ENCODE results near the gene NFAT5.
"Not testable (repeated sequence)": the region's sequence is repeated elsewhere in the genome, so short reads cannot be mapped to it uniquely, and the experiment has no call there.

The NFAT5 gene

DNA sequence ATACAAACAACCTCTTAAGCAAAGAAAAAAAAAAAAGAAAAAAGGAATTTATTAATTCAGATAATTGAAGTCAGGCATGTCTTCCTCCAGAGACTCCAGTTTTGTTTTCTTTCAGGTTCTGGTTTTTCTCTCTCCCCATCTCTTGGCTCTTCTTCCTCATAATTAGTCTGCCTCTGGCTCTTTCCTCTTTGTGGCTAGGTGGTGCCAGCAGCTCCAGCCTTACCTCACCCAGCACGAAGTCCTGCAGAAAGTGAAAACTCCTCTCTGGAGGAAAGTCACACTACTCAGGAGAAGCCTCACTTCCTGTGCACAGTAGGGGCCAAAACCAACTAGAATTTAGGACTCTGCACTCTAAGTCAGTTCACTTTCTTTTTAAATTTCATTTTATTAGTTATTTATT lies 10.3 kb upstream of the NFAT5 start:
- no peak for DNase-seq (ENCODE audit: low spot score)

GRCh38 chr16:69555867-69556266 lies 9.9 kb upstream of the NFAT5 start:
- no peak for DNase-seq (ENCODE audit: low spot score)

GRCh38 chr16:69559164-69559563 lies 6.6 kb upstream of the NFAT5 start:
- no peak for DNase-seq (ENCODE audit: low spot score)

DNA sequence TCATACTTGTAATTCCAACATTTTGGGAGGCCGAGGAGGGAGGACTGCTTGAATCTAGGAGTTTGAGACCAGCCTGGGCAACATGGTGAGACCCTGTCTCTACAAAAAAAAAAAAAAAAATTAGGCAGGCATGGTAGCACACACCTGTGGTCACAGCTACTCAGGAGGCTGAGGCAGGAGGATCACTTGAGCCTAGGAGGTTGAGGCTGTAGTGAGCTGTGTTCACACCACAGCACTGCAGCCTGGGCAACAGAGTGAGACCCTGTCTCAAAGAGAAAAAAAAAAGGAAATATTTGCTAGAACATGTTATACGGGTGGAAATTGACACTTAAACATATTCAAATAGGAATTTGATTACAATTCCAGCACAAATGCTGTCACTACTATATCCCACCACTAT lies 4.4 kb upstream of the NFAT5 start:
- DNase-seq (ENCODE audit: low spot score) = not testable (repeated sequence)

GRCh38 chr16:69561901-69562300 lies 3.9 kb upstream of the NFAT5 start:
- no peak for DNase-seq (ENCODE audit: low spot score)

GRCh38 chr16:69562813-69563212 lies 3.0 kb upstream of the NFAT5 start:
- no peak for DNase-seq (ENCODE audit: low spot score)

DNA sequence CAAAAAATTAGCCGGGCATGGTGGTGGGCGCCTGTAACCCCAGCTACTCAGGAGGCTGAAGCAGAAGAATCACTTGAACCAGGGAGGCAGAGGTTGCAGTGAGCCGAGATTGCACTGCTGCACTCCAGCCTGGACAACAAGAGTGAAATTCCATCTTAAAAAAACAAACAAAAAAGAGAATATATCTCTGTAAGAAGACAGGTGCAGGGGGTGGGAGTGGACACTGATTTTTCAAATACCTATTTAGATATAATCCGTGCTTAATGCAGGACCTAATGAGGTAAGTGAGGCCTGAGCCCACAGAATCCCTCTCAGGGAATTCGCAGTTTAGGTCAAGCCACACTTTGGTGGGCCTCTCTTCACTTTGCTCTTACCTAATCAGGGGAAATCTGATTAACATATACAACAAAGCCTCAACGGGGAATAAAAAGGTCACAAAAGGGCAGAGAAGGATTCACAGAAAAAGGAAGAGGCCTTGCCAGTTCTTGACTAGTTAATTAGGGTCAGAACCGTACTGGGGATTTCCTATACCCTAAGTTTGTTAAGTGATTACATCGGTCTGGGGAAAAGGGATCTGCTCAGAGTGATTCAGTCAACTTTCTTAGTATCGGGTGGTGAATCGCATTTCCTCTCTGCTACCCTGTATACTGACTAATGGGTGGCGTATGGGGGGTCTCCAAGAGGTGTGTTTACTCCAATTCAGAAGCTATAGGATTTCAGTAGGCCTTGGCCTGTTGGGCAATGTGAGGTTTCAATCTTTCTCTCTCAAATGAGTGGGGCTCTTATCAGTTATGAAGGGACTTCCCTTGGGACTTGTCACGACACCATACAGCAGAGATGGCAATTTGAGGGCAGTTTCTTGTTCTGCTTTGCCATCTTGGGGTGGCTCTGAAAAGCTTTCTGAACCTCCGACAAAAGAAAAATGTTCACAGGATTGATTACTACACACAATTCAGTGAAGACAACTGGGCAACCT lies 1.9 kb upstream of the NFAT5 start:
- no peak for DNase-seq (ENCODE audit: low spot score)

DNA sequence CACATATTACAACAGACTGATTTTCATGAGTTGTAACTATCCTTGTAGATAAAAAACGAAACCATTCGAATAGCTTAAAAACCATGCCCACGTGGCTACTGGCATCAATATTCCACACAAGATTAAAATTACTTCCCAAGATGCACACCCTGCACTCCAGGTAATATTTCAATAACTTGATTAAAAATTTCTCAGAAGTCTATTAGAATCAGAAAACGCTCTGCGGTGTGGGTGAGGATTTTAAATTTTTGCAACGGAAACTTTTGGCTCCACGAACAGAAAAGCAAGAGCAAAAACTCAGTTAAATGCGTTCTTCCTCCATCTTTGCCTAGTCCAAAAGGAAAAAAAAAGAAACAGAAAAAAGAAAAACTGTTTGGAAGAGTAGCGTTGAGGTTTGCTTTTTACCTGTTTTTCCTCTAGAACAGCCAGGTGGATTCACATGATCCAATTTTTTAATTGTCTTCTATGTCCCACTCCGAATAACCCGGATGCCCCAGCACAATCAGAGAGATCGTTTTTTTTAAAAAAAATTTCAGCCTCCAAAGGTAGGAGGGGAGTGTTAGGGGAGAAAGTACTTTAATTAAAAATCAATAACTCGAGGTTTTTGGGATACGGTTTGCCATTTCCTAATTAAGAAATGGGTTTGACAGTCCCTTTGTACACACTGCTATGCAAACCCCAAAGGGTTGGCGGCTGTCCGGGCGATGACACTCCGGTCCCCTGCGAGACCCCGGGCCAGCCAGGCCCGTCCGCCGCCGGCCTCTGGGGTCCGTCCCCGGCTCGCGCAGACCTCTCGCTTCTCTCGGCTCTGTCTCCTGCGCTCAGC lies 708 bp upstream of the NFAT5 start:
- DNase-seq (ENCODE audit: low spot score) = peak; percentile 11

GRCh38 chr16:69566240-69566980 lies 644 bp downstream of the NFAT5 start:
- no peak for DNase-seq (ENCODE audit: low spot score)

- peak; percentile 52 for DNase-seq (ENCODE audit: low spot score)
Measured at GRCh38 chr16:69566981-69567680, 1.4 kb downstream of the NFAT5 start.

DNA sequence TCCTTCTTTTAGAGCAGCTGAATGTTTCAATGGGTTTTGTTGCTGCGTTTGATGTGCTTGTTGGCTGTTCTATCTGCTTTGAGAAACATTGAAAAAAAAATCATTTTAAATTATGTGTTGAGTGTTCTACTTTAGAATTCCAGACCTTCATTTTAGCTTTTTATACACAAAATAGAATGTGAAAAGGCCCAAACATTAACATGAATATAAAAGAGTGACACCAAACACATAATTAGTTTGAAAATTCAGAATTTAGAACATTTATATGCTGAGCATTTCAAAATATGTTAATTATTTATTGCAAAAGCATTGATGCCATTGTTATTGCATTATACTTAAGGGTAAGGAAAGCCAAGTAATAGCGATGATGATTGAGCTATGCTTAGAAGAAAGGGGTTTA lies 2.9 kb downstream of the NFAT5 start:
- DNase-seq (ENCODE audit: low spot score) = no peak

GRCh38 chr16:69578771-69579170 lies 13.0 kb downstream of the NFAT5 start:
- DNase-seq (ENCODE audit: low spot score) = not testable (repeated sequence)

GRCh38 chr16:69579783-69580481 lies 14.2 kb downstream of the NFAT5 start:
- DNase-seq (ENCODE audit: low spot score) = no peak

DNA sequence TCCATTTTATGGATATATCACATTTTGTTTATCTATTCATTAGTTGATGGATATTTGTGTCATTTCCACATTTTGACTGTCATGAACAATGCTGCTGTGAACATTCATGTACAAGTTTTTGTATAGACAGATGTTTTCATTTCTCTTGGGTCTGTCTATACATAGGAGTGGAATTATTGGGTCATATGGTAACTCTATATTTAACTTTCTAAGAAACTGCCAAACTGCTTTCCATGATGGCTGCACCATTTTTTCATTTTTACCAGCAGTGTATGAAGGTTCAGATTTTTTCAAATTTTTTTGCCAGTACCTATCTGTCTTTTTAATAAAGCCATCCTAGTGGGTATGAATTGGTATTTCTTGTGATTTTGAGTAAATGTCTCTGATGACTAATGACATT lies 15.5 kb downstream of the NFAT5 start:
- no peak for DNase-seq (ENCODE audit: low spot score)

- not testable (repeated sequence) for DNase-seq (ENCODE audit: low spot score)
Measured at GRCh38 chr16:69584493-69584892, 18.7 kb downstream of the NFAT5 start.

GRCh38 chr16:69589434-69590269 lies 23.9 kb downstream of the NFAT5 start:
- DNase-seq (ENCODE audit: low spot score) = no peak

DNA sequence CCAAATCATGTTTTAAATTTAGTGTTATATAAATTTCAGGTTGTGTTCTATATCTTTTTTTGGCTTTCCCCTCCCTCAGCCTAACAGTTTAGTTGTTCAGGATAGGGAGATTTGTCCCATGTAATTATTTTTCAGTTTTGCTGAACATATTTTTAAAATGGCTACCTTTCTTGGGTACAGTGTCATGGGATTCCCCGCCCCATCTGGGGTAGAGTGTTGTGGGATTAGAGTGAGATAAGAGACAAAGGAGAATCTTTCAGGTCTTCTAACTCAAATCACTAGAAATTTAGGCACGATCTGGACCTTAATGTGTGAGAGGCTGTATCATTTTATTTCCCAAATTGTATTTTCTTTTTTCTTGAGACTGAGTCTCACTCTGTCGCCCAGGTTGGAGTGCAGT lies 24.8 kb downstream of the NFAT5 start:
- DNase-seq (ENCODE audit: low spot score) = no peak

DNA sequence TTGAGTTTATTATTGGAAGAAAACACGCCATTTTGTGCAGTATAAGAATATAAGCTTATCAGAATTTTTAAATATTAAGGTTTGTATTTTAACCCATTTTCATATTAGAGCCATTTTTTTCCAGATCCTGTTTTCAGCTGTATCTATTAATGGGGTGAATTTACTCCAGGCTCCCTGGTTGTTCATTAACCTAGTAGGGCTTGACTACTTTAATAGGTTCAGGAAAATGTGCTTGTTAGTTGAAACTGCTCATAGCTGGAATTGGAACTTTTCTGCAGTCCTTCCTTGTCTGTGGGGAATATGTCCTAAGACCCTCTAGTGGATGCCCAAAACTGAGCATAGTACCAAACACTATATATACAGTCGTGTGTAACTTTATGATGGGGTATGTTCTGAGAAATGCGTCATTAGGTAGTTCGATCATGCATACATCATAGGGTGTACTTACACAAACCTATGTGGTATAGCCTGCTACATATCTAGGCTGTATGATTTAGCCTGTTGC lies 28.0 kb downstream of the NFAT5 start:
- no peak for DNase-seq (ENCODE audit: low spot score)

DNA sequence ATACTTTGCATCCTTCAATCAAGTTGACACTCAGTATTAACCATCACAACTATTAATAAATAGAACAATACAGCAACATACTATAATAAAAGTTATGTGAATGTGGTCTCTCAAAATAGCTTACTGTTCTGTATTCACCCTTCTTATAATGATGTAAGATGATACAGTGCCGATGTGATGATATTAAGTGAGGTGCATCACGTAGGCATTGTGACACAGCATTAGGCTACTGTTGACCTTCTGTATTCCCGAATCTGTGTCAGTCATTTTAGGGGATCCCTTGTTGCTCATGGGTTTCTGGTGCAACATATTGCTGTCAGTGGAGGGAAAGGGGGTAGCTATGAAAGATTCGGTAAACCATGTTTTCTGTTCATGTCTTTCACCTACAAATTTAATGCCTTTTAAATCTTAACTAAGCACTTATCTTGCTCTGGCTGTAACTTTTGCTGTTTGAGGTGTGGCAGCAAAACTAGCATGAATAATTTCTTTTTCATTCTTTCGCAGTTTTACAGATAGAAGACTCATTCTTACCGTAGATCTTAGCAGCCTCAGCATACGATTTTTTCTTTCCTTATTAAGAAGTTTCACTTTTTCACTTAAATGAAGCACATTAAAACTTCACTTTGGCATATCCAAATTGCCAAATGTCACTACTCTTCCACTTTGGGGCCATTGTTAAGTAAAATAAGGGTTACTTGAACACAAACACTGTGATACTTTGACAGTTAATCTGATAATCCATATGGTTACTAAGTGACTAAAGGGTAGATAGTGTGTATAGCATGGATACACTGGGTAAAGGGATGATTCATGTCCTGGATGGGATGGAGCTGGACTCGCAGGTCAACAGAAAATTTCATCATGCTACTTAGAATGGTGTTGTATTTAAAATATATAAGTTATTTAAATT lies 29.6 kb downstream of the NFAT5 start:
- DNase-seq (ENCODE audit: low spot score) = no peak
